Mesendoderm (in vitro differentiated cells): ENCODE results near the gene PSMG1.
A peak's percentile ranks its signal among the peaks of the same experiment; 100 is the strongest.

Experiments used
- DNase-seq: peaks from one replicate; pipeline ENCODE4 v3.0.0; 2013
- H2AK5ac ChIP-seq: 2 replicates; pipeline ENCODE4 v1.6.1; 2013; ENCODE audit warnings: low read length, inconsistent platforms
- H2BK120ac ChIP-seq: 2 replicates; pipeline ENCODE4 v1.6.1; 2013; ENCODE audit warnings: low read depth, mild to moderate bottlenecking, low read length, moderate library complexity, mixed read lengths
- H2BK15ac ChIP-seq: replicated peaks from 2 replicates; pipeline ENCODE4 v1.6.1; 2013; ENCODE audit warnings: low read depth, mild to moderate bottlenecking, moderate library complexity
- H2BK5ac ChIP-seq: 2 replicates; pipeline ENCODE4 v1.6.1; 2013; ENCODE audit warnings: low read length, inconsistent platforms
- H3K18ac ChIP-seq: 2 replicates; pipeline ENCODE4 v1.6.1; 2013; ENCODE audit warnings: mild to moderate bottlenecking, low read length, mixed read lengths
- H3K23ac ChIP-seq: one replicate; pipeline ENCODE4 v1.6.1; 2013; ENCODE audit warnings: low read length
- H3K27ac ChIP-seq: 2 replicates; pipeline ENCODE4 v1.5.1; 2013; ENCODE audit warnings: low read depth, mild to moderate bottlenecking, inconsistent platforms, low read length, moderate library complexity
- H3K27me3 ChIP-seq: 2 replicates; pipeline ENCODE4 v1.6.1; 2013; ENCODE audit warnings: low read length, control low read depth, mild to moderate bottlenecking, inconsistent platforms; ENCODE audit not compliant: insufficient read depth, poor library complexity
- H3K36me3 ChIP-seq: 2 replicates; pipeline ENCODE4 v1.6.1; 2013; ENCODE audit warnings: low read length, inconsistent platforms; ENCODE audit not compliant: control insufficient read depth, insufficient read depth
- H3K4ac ChIP-seq: one replicate; pipeline ENCODE4 v1.6.1; 2013; ENCODE audit warnings: low read depth, mild to moderate bottlenecking, low read length, moderate library complexity
- H3K4me1 ChIP-seq: 2 replicates; pipeline ENCODE4 v1.6.1; 2013; ENCODE audit warnings: low read depth, low read length, inconsistent platforms; ENCODE audit not compliant: control insufficient read depth
- H3K4me2 ChIP-seq: 2 replicates; pipeline ENCODE4 v1.6.1; 2013; ENCODE audit warnings: low read length
- H3K4me3 ChIP-seq: 2 replicates; pipeline ENCODE4 v1.5.1; 2013; ENCODE audit warnings: mild to moderate bottlenecking, low read length
- H3K56ac ChIP-seq: one replicate; pipeline ENCODE4 v1.6.1; 2013; ENCODE audit warnings: low read length
- H3K79me1 ChIP-seq: 2 replicates; pipeline ENCODE4 v1.6.1; 2013; ENCODE audit warnings: low read length, inconsistent platforms
- H3K79me2 ChIP-seq: 2 replicates; pipeline ENCODE4 v1.6.1; 2013; ENCODE audit warnings: mild to moderate bottlenecking, low read length; ENCODE audit not compliant: control insufficient read depth, insufficient read depth
- H3K9ac ChIP-seq: 2 replicates; pipeline ENCODE4 v1.6.1; 2013; ENCODE audit warnings: low read length, inconsistent platforms
- H4K5ac ChIP-seq: one replicate; pipeline ENCODE4 v1.6.1; 2013; ENCODE audit warnings: low read length
- H4K8ac ChIP-seq: one replicate; pipeline ENCODE4 v1.6.1; 2013; ENCODE audit warnings: low read depth, mild to moderate bottlenecking, control low read depth, low read length, moderate library complexity
- WGBS: extraction: QIAGEN DNeasy Blood & Tissue Kit; methylation state at CpG from one replicate; pipeline ENCODE4 v1.1.7; 2013; ENCODE audit warnings: low lambda C conversion rate, missing lambda C conversion rate; ENCODE audit not compliant: insufficient coverage; ENCODE audit errors: extremely low coverage; 5-methylcytosine and 5-hydroxymethylcytosine counted together

Gene PSMG1

GRCh38 chr21:39173716-39174680, 9.3 kb downstream of the PSMG1 start:
- Histone ChIP-seq H3K18ac (no peak overlapping the region), H3K4me3 (no peak overlapping the region), H3K56ac (no peak overlapping the region), H3K4ac (no peak overlapping the region), H3K9ac (no peak overlapping the region), H3K4me2 (no peak overlapping the region), H3K23ac (no peak overlapping the region), H3K4me1 (no peaks in the 10 kb centered on the region), H4K5ac (no peak overlapping the region), H2BK15ac (no peak overlapping the region), H4K8ac (no peak overlapping the region), H2BK120ac (no peak overlapping the region), H2BK5ac (no peak overlapping the region), H3K79me2 (no peaks in the 10 kb centered on the region), H3K79me1 (no peaks in the 10 kb centered on the region), H3K27me3 (no peaks in the 10 kb centered on the region), H3K27ac (peak overlapping the region; percentile 4), H2AK5ac (no peak overlapping the region), H3K36me3 (peaks cover 2% of the 10 kb centered on the region)
- WGBS, result no CpG with 5 or more reads among the region's 3 CpGs
- peak; percentile 61 for DNase-seq

GRCh38 chr21:39169906-39170305, 13.3 kb downstream of the PSMG1 start:
- peaks cover 2% of the 10 kb centered on the region for H3K36me3 ChIP-seq
- no peak overlapping the region for H3K4me3 ChIP-seq
- H4K5ac ChIP-seq, result no peak overlapping the region
- H3K4me1 ChIP-seq, result no peaks in the 10 kb centered on the region
- H2AK5ac ChIP-seq, result no peak overlapping the region
- H3K23ac ChIP-seq, result no peak overlapping the region
- no peaks in the 10 kb centered on the region for H3K79me2 ChIP-seq
- H3K79me1 ChIP-seq, result no peaks in the 10 kb centered on the region
- no peak for DNase-seq
- H3K4me2 ChIP-seq, result no peak overlapping the region
- no peak overlapping the region for H3K4ac ChIP-seq
- H2BK5ac ChIP-seq, result no peak overlapping the region
- no peak overlapping the region for H2BK15ac ChIP-seq
- no peak overlapping the region for H3K56ac ChIP-seq
- no peak overlapping the region for H3K18ac ChIP-seq
- H4K8ac ChIP-seq, result no peak overlapping the region
- no peak overlapping the region for H3K9ac ChIP-seq
- H2BK120ac ChIP-seq, result no peak overlapping the region
- no peak overlapping the region for H3K27ac ChIP-seq
- no CpG with 5 or more reads among the region's 5 CpGs for WGBS
- no peaks in the 10 kb centered on the region for H3K27me3 ChIP-seq

GRCh38 chr21:39168800-39169199, 14.5 kb downstream of the PSMG1 start:
- Histone ChIP-seq H2BK15ac (no peak overlapping the region), H3K27me3 (no peaks in the 10 kb centered on the region), H3K9ac (no peak overlapping the region), H3K4ac (no peak overlapping the region), H4K5ac (no peak overlapping the region), H2BK120ac (no peak overlapping the region), H2BK5ac (no peak overlapping the region), H3K36me3 (peaks cover 2% of the 10 kb centered on the region), H3K79me2 (no peaks in the 10 kb centered on the region), H3K79me1 (no peaks in the 10 kb centered on the region), H3K18ac (no peak overlapping the region), H3K4me2 (no peak overlapping the region), H3K4me3 (no peak overlapping the region), H3K23ac (no peak overlapping the region), H3K56ac (no peak overlapping the region), H3K27ac (no peak overlapping the region), H4K8ac (no peak overlapping the region), H3K4me1 (no peaks in the 10 kb centered on the region), H2AK5ac (no peak overlapping the region)
- no peak for DNase-seq
- WGBS, result no CpG with 5 or more reads among the region's 2 CpGs

DNA sequence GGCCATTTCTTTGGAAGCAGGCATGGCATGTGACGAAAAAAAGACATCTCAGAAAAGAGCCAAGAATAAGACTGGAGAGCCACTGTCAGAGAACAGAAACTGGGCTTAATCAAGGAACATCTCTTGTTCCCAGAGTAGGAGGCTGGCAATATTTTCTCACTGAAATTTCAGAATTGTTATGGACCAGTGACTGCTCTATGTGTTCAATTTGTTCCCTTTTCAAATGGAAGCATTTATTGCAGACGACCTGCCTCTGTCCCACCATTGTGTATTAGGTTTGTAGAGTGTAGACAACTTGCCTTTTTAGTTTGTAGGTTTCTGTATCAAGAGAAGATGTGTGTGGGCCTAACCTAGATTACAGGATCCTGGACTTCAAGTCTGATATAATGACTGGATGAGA, 18.7 kb downstream of the PSMG1 start:
- Histone ChIP-seq H2BK120ac (no peak overlapping the region), H3K4me2 (no peak overlapping the region), H2BK15ac (no peak overlapping the region), H3K4me1 (no peaks in the 10 kb centered on the region), H3K23ac (no peak overlapping the region), H3K79me2 (no peaks in the 10 kb centered on the region), H4K5ac (no peak overlapping the region), H3K9ac (no peak overlapping the region), H3K18ac (no peak overlapping the region), H3K4me3 (no peak overlapping the region), H2AK5ac (no peak overlapping the region), H3K79me1 (no peaks in the 10 kb centered on the region), H3K4ac (no peak overlapping the region), H3K56ac (no peak overlapping the region), H2BK5ac (no peak overlapping the region), H3K27me3 (no peaks in the 10 kb centered on the region), H3K27ac (no peak overlapping the region), H3K36me3 (no peaks in the 10 kb centered on the region), H4K8ac (no peak overlapping the region)
- no peak for DNase-seq
- no CpG with 5 or more reads among the region's 2 CpGs for WGBS

GRCh38 chr21:39161064-39161463, 22.2 kb downstream of the PSMG1 start:
- H3K4me3 ChIP-seq, result no peak overlapping the region
- no CpG with 5 or more reads among the region's 3 CpGs for WGBS

More at GRCh38 chr21:39161064-39161463, 22.2 kb downstream of the PSMG1 start:
- H2BK120ac ChIP-seq, result no peak overlapping the region
- H3K27me3 ChIP-seq, result no peaks in the 10 kb centered on the region
- no peak overlapping the region for H3K9ac ChIP-seq
- H3K27ac ChIP-seq, result no peak overlapping the region
- H3K56ac ChIP-seq, result no peak overlapping the region
- no peak overlapping the region for H4K5ac ChIP-seq
- H3K4me2 ChIP-seq, result no peak overlapping the region
- H3K79me2 ChIP-seq, result no peaks in the 10 kb centered on the region
- H3K79me1 ChIP-seq, result no peaks in the 10 kb centered on the region
- H3K18ac ChIP-seq, result no peak overlapping the region
- no peaks in the 10 kb centered on the region for H3K4me1 ChIP-seq
- H2BK15ac ChIP-seq, result no peak overlapping the region
- H3K4ac ChIP-seq, result no peak overlapping the region
- no peak overlapping the region for H3K23ac ChIP-seq
- no peak overlapping the region for H2BK5ac ChIP-seq
- H3K36me3 ChIP-seq, result no peaks in the 10 kb centered on the region
- no peak overlapping the region for H2AK5ac ChIP-seq
- peak; percentile 44 for DNase-seq
- H4K8ac ChIP-seq, result no peak overlapping the region
